Omental fat pad (tissue), 4 donors: ENCODE results near the gene CXCL12. TPM values are rescaled to one million over a fixed set of nuclear protein-coding genes. Genes with fewer than 3 reads are reported as not detected.

Experiments
- ATAC-seq: fragments of 150-250 bp; one replicate; pipeline ENCODE4 v1.9.1; 2016; ENCODE audit warnings: mild to moderate bottlenecking, moderate library complexity; ENCODE audit not compliant: low FRiP score
- DNase-seq: peaks from one replicate; pipeline ENCODE4 v3.0.0-alpha.2; 2019; ENCODE audit warnings: low spot score
- total RNA-seq, 4 donors: library from RNA; depleted of rRNA; stranded (reverse); fragments of >200 nt; gene quantifications; one replicate each; pipeline ENCODE4 v1.1.0, GENCODE V29; 2016
- TF ChIP-seq, protein P1 (sequence below), 3 donors: fragments of 450-650 bp; IDR thresholded peaks; one replicate each; pipeline ENCODE4 v1.5.1; 2016 to 2017; ENCODE audit warnings: antibody characterized with exemption in 3 of 3, mild to moderate bottlenecking in 3 of 3, moderate library complexity in 2 of 3

CXCL12 gene
- total RNA-seq, 4 donors from 2014 or later, result 53.4 to 277 (median 117) TPM

DNA sequence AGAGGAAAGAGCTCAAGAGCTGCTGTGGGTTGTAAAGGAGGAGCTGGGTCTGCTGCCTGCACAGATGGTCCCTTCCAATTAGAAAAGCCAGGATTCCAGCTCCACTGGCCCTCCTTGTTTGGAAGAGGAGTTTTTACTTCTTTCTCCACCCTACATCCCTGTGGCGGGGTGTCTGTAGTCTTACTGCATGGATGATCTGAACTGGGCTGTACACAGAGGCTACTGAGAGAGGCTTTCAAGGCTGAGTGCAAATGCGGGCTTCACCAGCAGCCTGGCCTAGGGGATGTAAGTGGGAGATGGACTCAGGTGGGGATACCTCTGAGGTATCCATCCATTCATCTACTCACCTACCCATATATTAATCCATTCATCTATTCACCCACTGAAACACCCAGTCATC lies 7.1 kb upstream of the CXCL12 start:
- TF ChIP-seq, protein P1, sequence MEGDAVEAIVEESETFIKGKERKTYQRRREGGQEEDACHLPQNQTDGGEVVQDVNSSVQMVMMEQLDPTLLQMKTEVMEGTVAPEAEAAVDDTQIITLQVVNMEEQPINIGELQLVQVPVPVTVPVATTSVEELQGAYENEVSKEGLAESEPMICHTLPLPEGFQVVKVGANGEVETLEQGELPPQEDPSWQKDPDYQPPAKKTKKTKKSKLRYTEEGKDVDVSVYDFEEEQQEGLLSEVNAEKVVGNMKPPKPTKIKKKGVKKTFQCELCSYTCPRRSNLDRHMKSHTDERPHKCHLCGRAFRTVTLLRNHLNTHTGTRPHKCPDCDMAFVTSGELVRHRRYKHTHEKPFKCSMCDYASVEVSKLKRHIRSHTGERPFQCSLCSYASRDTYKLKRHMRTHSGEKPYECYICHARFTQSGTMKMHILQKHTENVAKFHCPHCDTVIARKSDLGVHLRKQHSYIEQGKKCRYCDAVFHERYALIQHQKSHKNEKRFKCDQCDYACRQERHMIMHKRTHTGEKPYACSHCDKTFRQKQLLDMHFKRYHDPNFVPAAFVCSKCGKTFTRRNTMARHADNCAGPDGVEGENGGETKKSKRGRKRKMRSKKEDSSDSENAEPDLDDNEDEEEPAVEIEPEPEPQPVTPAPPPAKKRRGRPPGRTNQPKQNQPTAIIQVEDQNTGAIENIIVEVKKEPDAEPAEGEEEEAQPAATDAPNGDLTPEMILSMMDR (IDR thresholded peaks at IDR 0.05), result no peak
- ATAC-seq, result no peak
- no peak for DNase-seq

DNA sequence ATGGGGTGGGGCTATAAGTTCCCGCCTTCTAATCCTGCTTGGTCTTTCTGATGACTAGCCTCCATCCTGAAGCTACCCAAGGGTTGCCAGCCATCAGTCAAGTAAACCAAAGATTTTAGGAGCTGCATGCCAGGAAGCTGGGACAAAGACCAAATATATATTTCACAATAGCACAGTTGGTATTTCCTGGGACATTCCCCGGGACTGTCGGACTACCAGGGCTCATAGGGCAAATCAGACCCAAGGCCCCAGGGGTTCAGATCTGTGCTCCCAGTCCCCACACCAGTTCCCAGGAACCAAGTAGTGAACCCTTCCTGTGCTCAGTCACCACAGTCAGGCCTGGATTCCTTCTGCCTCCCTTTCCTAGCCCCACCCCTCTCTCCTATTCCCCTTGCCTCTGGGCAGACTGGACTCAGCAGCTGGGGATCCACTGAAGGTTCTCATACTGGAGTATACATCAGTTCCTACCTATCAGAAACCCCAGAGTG lies 5.7 kb upstream of the CXCL12 start:
- TF ChIP-seq, protein P1 (IDR thresholded peaks at IDR 0.05), result no peak
- ATAC-seq (no peak), DNase-seq (no peak)

DNA sequence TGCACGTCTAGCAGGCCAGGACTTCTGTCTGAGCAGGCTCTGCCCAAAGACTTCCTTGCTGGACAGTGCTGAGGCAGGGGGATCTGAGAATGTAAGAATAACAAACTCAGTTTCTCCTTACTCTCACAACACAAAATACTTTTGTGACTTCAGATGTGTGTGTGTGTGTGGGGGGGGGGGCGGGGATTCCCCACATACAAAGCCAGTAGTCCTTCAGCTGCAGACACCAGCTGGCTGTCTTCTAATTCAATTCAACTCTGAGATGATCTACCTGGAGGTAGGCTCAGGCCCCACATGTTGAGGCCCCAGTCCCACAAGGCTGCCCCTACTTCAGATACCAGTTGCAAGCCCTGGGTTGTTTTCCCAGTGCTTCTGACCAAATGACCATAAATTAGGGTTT lies 4.7 kb upstream of the CXCL12 start:
- TF ChIP-seq, protein P1 (IDR thresholded peaks at IDR 0.05), result no peak
- DNase-seq (no peak), ATAC-seq (no peak)

DNA sequence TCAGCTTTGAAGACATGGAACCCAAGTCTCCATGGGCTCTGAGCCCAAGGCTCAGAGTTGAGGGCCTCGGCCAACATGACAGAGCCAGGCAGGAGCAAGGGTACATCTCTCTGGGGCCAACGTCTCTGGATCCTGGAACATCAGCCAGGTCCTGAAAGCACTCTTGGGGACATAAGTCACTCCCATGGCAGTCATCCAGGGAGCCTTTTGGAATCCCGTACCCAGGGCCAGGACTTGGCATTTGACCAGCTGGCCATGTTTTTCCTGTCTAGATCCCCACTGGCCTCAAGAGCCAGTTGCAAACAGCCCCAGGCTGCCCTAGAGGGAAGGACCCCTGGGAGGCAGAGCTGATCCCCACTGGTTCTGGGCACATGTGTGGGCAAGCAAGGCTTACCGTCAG lies 4.3 kb upstream of the CXCL12 start:
- DNase-seq, result no peak
- TF ChIP-seq, protein P1 (IDR thresholded peaks at IDR 0.05), result no peak
- ATAC-seq, result no peak

DNA sequence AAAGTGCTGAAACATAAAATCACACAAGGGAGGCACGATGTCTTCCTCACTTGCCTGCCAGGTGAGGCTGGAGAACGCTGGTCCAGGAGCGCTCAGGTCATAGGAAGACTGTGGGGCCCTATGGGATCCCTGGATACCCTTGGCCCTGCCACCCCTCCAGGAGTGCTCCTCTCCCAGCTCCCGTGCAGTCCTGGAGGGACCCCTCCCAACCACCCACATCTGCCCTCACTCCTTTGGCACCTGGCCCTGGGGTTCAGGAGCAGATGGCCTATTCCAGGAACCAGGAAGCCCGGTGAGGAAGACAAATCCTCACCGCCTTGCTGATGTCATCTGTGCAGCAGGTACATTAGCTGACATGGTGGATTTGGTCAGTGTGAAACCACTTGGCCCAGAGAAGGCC lies 3.7 kb upstream of the CXCL12 start:
- no peak for ATAC-seq

DNA sequence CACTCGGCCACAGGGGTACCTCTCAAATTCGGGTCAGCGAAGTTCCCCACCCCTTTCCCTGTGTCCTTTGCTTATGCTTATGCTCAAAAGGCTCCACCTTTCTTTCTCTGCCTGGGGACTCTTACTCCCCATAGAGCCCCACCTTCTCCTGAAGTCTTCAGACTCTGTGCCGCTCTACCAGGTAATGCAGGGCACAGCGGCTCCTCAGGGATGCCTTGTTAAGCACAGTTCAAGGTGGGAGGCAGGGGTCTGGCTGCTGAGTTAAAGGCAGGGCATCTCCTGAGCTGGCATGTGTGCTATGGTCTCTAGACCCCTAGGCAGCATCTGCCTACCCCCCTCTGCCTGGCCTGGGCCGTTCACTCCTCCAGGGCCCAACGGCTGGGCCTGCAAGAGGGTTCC lies 3.0 kb upstream of the CXCL12 start:
- TF ChIP-seq, protein P1 (IDR thresholded peaks at IDR 0.05), result no peak
- no peak for ATAC-seq
- no peak for DNase-seq

More for the DNA sequence above, 3.7 kb upstream of the CXCL12 start:
- TF ChIP-seq, protein P1 (IDR thresholded peaks at IDR 0.05), result no peak
- no peak for DNase-seq

DNA sequence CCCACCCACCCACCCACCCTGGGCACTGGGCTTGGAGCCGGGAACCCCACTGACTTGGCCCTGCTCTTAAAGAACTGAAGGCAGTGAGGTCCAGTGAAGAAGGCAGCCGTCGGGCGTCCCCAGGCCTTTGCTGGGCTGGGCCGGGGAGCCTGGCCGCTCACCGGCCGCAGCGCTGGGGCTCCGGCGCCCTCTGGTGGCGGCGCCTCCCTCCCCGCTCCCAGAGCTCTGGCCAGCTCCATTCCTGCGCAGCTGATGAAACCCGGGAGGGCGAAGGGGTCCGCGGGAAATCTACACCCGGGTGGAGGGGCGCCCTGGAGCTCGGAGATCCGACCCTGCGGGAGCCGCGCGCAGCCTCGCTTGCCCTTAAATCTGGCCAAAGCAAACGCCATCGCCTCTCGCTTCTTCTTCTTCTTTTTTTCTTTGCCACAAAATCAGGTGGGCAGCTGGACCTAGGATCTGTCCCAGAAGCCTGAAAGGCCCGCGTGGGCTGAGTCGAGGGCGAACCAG lies 1.7 kb upstream of the CXCL12 start:
- TF ChIP-seq, protein P1 (IDR thresholded peaks at IDR 0.05), result peak in 1 of 3 donors; percentile 39
- DNase-seq (no peak), ATAC-seq (peak; percentile 56)
